PFSK-1 (cell line): ENCODE data around the gene SKAP2.

Source experiments
- POLR2AphosphoS5 ChIP-seq: IDR thresholded peaks from 2 replicates; pipeline ENCODE4 v1.6.1; 2012; ENCODE audit warnings: low read depth, mild to moderate bottlenecking, control low read depth, low read length, moderate library complexity
- SIN3A ChIP-seq: IDR thresholded peaks from 2 replicates; pipeline ENCODE4 v1.6.1; 2012; ENCODE audit warnings: mild to moderate bottlenecking, low read length, moderate library complexity, borderline replicate concordance; ENCODE audit not compliant: insufficient read depth
- TF ChIP-seq, protein P1 (sequence below), 2 experiments: IDR thresholded peaks; 2 replicates each; pipeline versions ENCODE4 v1.6.1 to v1.8.0; 2011 to 2012; ENCODE audit warnings: low read depth in 2 of 2, low read length in 2 of 2, control low read depth in 1 of 2, inconsistent platforms in 1 of 2, mild to moderate bottlenecking in 1 of 2, moderate library complexity in 1 of 2; ENCODE audit not compliant: insufficient read depth in 1 of 2

DNA sequence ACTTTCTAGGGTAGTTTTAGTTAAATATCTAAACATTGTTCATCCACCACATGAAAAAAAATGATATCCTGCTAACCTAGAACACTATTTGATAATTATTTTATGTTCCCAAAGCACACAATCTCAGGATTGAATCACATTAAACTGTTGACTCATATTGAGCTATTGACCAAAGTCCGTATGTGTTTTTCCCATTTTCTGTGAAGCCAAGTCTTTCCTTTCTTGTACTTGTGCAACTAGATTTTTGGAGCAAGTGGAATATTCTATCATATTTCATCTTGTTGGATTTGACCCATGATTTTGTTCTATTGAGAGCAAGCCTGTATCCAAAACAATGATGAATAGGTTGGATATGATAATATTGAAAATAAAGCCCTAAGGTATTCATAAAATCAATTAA lies 164.6 kb downstream of the SKAP2 start:
- TF ChIP-seq, protein P1, sequence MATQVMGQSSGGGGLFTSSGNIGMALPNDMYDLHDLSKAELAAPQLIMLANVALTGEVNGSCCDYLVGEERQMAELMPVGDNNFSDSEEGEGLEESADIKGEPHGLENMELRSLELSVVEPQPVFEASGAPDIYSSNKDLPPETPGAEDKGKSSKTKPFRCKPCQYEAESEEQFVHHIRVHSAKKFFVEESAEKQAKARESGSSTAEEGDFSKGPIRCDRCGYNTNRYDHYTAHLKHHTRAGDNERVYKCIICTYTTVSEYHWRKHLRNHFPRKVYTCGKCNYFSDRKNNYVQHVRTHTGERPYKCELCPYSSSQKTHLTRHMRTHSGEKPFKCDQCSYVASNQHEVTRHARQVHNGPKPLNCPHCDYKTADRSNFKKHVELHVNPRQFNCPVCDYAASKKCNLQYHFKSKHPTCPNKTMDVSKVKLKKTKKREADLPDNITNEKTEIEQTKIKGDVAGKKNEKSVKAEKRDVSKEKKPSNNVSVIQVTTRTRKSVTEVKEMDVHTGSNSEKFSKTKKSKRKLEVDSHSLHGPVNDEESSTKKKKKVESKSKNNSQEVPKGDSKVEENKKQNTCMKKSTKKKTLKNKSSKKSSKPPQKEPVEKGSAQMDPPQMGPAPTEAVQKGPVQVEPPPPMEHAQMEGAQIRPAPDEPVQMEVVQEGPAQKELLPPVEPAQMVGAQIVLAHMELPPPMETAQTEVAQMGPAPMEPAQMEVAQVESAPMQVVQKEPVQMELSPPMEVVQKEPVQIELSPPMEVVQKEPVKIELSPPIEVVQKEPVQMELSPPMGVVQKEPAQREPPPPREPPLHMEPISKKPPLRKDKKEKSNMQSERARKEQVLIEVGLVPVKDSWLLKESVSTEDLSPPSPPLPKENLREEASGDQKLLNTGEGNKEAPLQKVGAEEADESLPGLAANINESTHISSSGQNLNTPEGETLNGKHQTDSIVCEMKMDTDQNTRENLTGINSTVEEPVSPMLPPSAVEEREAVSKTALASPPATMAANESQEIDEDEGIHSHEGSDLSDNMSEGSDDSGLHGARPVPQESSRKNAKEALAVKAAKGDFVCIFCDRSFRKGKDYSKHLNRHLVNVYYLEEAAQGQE (IDR thresholded peaks at IDR 0.05; ENCODE audit: insufficient read depth in 1 of 2, low read depth in 2 of 2, low read length in 2 of 2), result no peak
- no peak for TF ChIP-seq POLR2AphosphoS5
- TF ChIP-seq SIN3A, result no peak
